K562 (cell line): ENCODE measurements around the gene GCKR. TPM values are rescaled to one million over a fixed set of nuclear protein-coding genes. Genes with fewer than 3 reads are reported as not detected.

Source experiments
- ATAC-seq: fragments of 200-7000 bp; cut with Tn5 transposase; 3 replicates; pipeline ENCODE4 v1.9.1; 2020; ENCODE audit warnings: moderate library complexity
- BruUV-seq: library from RNA; stranded (reverse); fragments of 400-500 nt; replicated peaks from 2 replicates; lab custom pipeline; 2021; lab: Mats Ljungman, UMichigan
- CTCF ChIA-PET: fragments of 300-600 bp; formaldehyde crosslinking; extraction: SDS; loops from one replicate; lab custom pipeline; 2021; ENCODE audit warnings: low intra/inter-chr PET ratio; lab: Yijun Ruan, JAX
- POLR2A ChIA-PET: fragments of 300-600, 350-650 bp; sonication (Branson Sonifier 250); formaldehyde crosslinking; extraction: SDS; loops from one replicate; lab custom pipeline; 2021; ENCODE audit warnings: antibody characterized with exemption, inconsistent platforms; lab: Yijun Ruan, JAX
- DNase-seq, 4 experiments: peaks; one replicate each; pipeline versions ENCODE4 v3.0.0 to v3.0.0-alpha.2; 2011 to 2018; ENCODE audit warnings: low spot score in 3 of 4, mixed read lengths in 3 of 4; ENCODE audit errors: extremely low read depth in 1 of 4
- FAIRE-seq: peaks from 2 replicates; lab custom pipeline; 2011; peaks lifted over from hg19 to GRCh38; lab: Jason Lieb, UNC
- H2AFZ ChIP-seq: 2 replicates; pipeline ENCODE4 v1.6.0; 2011; ENCODE audit warnings: low read depth, low read length, control low read depth, inconsistent platforms
- H3K27ac ChIP-seq: fragments of 200-600 bp; 3 replicates; pipeline ENCODE4 v1.8.0; 2011; ENCODE audit warnings: low read depth, mild to moderate bottlenecking, control low read depth, inconsistent platforms, low read length, moderate library complexity, mixed read lengths; ENCODE audit errors: extremely low read depth
- H3K27me3 ChIP-seq, 2 experiments: fragments of 300-600 bp in 1 of 2; 2 replicates in 1 of 2; 3 replicates in 1 of 2; pipeline versions ENCODE4 v1.6.0 to v1.8.0; 2011; ENCODE audit warnings: inconsistent platforms in 2 of 2, low read length in 2 of 2, mild to moderate bottlenecking in 1 of 2, mixed read lengths in 1 of 2, moderate library complexity in 1 of 2; ENCODE audit not compliant: control insufficient read depth in 2 of 2, insufficient read depth in 2 of 2
- H3K36me3 ChIP-seq: fragments of 300-600 bp; 3 replicates; pipeline ENCODE4 v1.8.0; 2011; ENCODE audit warnings: mild to moderate bottlenecking, low read length, inconsistent platforms; ENCODE audit not compliant: control insufficient read depth, insufficient read depth
- H3K4me1 ChIP-seq, 2 experiments: fragments of 200-600 bp in 1 of 2; replicated peaks in 1 of 2; 2 replicates in 1 of 2; 3 replicates in 1 of 2; pipeline versions ENCODE4 v1.5.1 to v1.8.0; 2011; ENCODE audit warnings: inconsistent platforms in 2 of 2, low read length in 2 of 2, mild to moderate bottlenecking in 1 of 2, mixed read lengths in 1 of 2, moderate library complexity in 1 of 2; ENCODE audit not compliant: control insufficient read depth in 2 of 2, insufficient read depth in 2 of 2
- H3K4me2 ChIP-seq: 2 replicates; pipeline ENCODE4 v1.6.1; 2011; ENCODE audit warnings: low read length, control low read depth, inconsistent platforms, mixed read lengths; ENCODE audit not compliant: insufficient read depth
- H3K4me3 ChIP-seq: fragments of 200-600 bp; sonication (generic), shearing (Covaris generic); 2 replicates; pipeline ENCODE4 v1.5.1; 2016; ENCODE audit warnings: control low read depth, inconsistent platforms
- H3K79me2 ChIP-seq: fragments of 200-600 bp; 3 replicates; pipeline ENCODE4 v1.8.0; 2011; ENCODE audit warnings: low read length, inconsistent platforms; ENCODE audit not compliant: control insufficient read depth, insufficient read depth
- H3K9ac ChIP-seq, 2 experiments: 2 replicates each; pipeline versions ENCODE4 v1.6.0 to v1.6.1; 2011; ENCODE audit warnings: low read depth in 2 of 2, low read length in 2 of 2, control low read depth in 1 of 2, inconsistent platforms in 1 of 2, mild to moderate bottlenecking in 1 of 2, mixed read lengths in 1 of 2; ENCODE audit not compliant: insufficient read depth in 1 of 2
- H3K9me1 ChIP-seq: one replicate; pipeline ENCODE4 v1.6.0; 2011; ENCODE audit warnings: inconsistent platforms, mild to moderate bottlenecking, low read length, moderate library complexity; ENCODE audit not compliant: control insufficient read depth, insufficient read depth
- H3K9me3 ChIP-seq: replicated peaks from 2 replicates; pipeline ENCODE4 v1.5.1; 2011; ENCODE audit warnings: low read depth, low read length, inconsistent platforms; ENCODE audit not compliant: control insufficient read depth, insufficient read depth
- H4K20me1 ChIP-seq: replicated peaks from 2 replicates; pipeline ENCODE4 v1.6.1; 2011; ENCODE audit warnings: low read length, inconsistent platforms, mixed read lengths; ENCODE audit not compliant: control insufficient read depth, insufficient read depth
- BCOR ChIP-seq: fragments of 450-650 bp; IDR thresholded peaks from 2 replicates; pipeline ENCODE4 v1.6.1; 2016
- CHCHD3 ChIP-seq: fragments of 250-450 bp; sonication (Bioruptor Pico); IDR thresholded peaks from 2 replicates; pipeline ENCODE4 v2.1.2; 2022; ENCODE audit warnings: mild to moderate bottlenecking
- E2F3 ChIP-seq: fragments of 250-450 bp; sonication (Bioruptor Pico); IDR thresholded peaks from 2 replicates; pipeline ENCODE4 v1.4.0; 2020; ENCODE audit warnings: mild to moderate bottlenecking
- ERF ChIP-seq: fragments of 450-650 bp; formaldehyde crosslinking; IDR thresholded peaks from 2 replicates; pipeline ENCODE4 v1.4.0; 2020; ENCODE audit warnings: mild to moderate bottlenecking, mixed read lengths
- KLF6 ChIP-seq: fragments of 250-450 bp; sonication (Bioruptor Pico); IDR thresholded peaks from 2 replicates; pipeline ENCODE4 v1.4.0; 2020; ENCODE audit warnings: mild to moderate bottlenecking, moderate library complexity, borderline replicate concordance
- NCOA1 ChIP-seq: fragments of 450-650 bp; IDR thresholded peaks from 2 replicates; pipeline ENCODE4 v1.6.1; 2016; ENCODE audit warnings: low read depth
- NFRKB ChIP-seq: fragments of 450-650 bp; IDR thresholded peaks from 2 replicates; pipeline ENCODE4 v1.6.1; 2016; ENCODE audit warnings: low read depth
- RBM25 ChIP-seq: fragments of 200-400 bp; formaldehyde crosslinking; IDR thresholded peaks from 2 replicates; pipeline ENCODE4 v1.6.1; 2018; ENCODE audit warnings: low read length, low read depth, moderate library complexity; ENCODE audit not compliant: severe bottlenecking
- SMAD1 ChIP-seq: fragments of 150-350 bp; IDR thresholded peaks from 2 replicates; pipeline ENCODE4 v1.6.1; 2014; ENCODE audit warnings: low read length, low read depth; ENCODE audit not compliant: partially characterized antibody
- ZBTB7A ChIP-seq: IDR thresholded peaks from 2 replicates; pipeline ENCODE4 v1.6.1; 2011; ENCODE audit warnings: low read depth, mild to moderate bottlenecking, low read length, moderate library complexity, borderline replicate concordance; ENCODE audit not compliant: control insufficient read depth
- ZNF239 ChIP-seq: fragments of 250-450 bp; sonication (Bioruptor Pico); IDR thresholded peaks from 2 replicates; pipeline ENCODE4 v1.4.0; 2020; ENCODE audit warnings: mild to moderate bottlenecking
- ZNF408 ChIP-seq: fragments of 250-450 bp; sonication (Bioruptor Pico); IDR thresholded peaks from 2 replicates; pipeline ENCODE4 v1.4.0; 2020; ENCODE audit warnings: low read depth, mild to moderate bottlenecking, moderate library complexity
- ZNF699 ChIP-seq: fragments of 250-450 bp; sonication (Bioruptor Pico); IDR thresholded peaks from 2 replicates; pipeline ENCODE4 v1.8.0; 2021; ENCODE audit warnings: mild to moderate bottlenecking, moderate library complexity; ENCODE audit not compliant: insufficient replicate concordance
- WGBS: fragments of 100-300 bp; shearing (Covaris generic); methylation state at CpG from one replicate; pipeline ENCODE4 v1.1.6; 2016; ENCODE audit warnings: low coverage, mixed read lengths; ENCODE audit not compliant: insufficient coverage; ENCODE audit errors: missing lambda C conversion rate; 5-methylcytosine and 5-hydroxymethylcytosine counted together
- in situ Hi-C: fragments of 300-500 bp; cut with MboI; formaldehyde crosslinking; loops from 4 replicates; pipeline ENCODE4 v1.15.0; 2018; ENCODE audit warnings: inconsistent platforms, mixed read lengths
- intact Hi-C: fragments of 100-400 bp; cut with micrococcal nuclease; formaldehyde crosslinking; loops from 2 replicates; pipeline ENCODE4 v1.14.2; 2022
- polyA plus RNA-seq, 8 experiments: library from polyadenylated mRNA; depleted of rRNA in 4 of 8; stranded (reverse) in 5 of 8; unstranded in 3 of 8; fragments of >200 nt; fragmentation: Nextera tagmentation in 2 of 8; fragmentation: Illumina TruSeq in 1 of 8; extraction: Ambion mirVana in 2 of 8; extraction: Trizol in 1 of 8; gene quantifications; 2 replicates each; pipeline versions ENCODE4 v1.2.1 to v1.2.3, GENCODE V29; 2011 to 2014; ENCODE audit warnings: inconsistent platforms in 1 of 8, missing spikeins in 1 of 8
- total RNA-seq, 7 experiments: library from RNA; depleted of rRNA in 6 of 7; stranded (reverse); fragments of >200 nt in 6 of 7; fragmentation: Illumina TruSeq in 2 of 7; extraction: Trizol in 2 of 7; gene quantifications; 2 replicates each; pipeline versions ENCODE4 v1.2.1 to v1.2.3, GENCODE V29; 2011 to 2021; ENCODE audit warnings: low replicate concordance in 1 of 7
- TF ChIP-seq, protein P1 (sequence below): sonication (generic); formaldehyde crosslinking; IDR thresholded peaks from 2 replicates; pipeline ENCODE4 v1.8.0; 2022; ENCODE audit warnings: mild to moderate bottlenecking, missing genetic modification reagents
- TF ChIP-seq, protein P2 (sequence below): fragments of 450-650 bp; IDR thresholded peaks from 2 replicates; pipeline ENCODE4 v1.6.1; 2016; ENCODE audit warnings: low read depth

GCKR gene
- total and polyA plus RNA-seq, 9 of the 15 experiments (the other 6 are each of a cell fraction or from before 2014, with no cell fraction given) = 0.28 to 0.79 (median 0.50) TPM; not detected in 1

GRCh38 chr2:27545348-27546141 is 48.9 kb downstream of the GCKR start:
- ChIA-PET POLR2A (no interaction called here), CTCF (no interaction called here)
- ATAC-seq = no peak
- Histone ChIP-seq H3K9ac (no peak overlapping the region), H3K9me1 (no peaks in the 10 kb centered on the region), H3K4me2 (no peak overlapping the region), H3K36me3 (no peaks in the 10 kb centered on the region), H3K79me2 (no peaks in the 10 kb centered on the region), H3K9me3 (no peaks in the 10 kb centered on the region), H4K20me1 (no peaks in the 10 kb centered on the region), H3K27ac (no peak overlapping the region), H2AFZ (no peak overlapping the region), H3K4me3 (no peak overlapping the region), H3K4me1 (no peaks in the 10 kb centered on the region), H3K27me3 (no peaks in the 10 kb centered on the region)
- WGBS = 73% methylated on average over 4 of the region's 5 CpGs
- no peak for FAIRE-seq
- in situ Hi-C loops (no loop called here), intact Hi-C loops (no loop called here)
- BruUV-seq = no TSS peak
- DNase-seq = no peak
- TF ChIP-seq E2F3 (CRISPR knock-in tag) (no peak), ZNF239 (CRISPR knock-in tag) (no peak), BCOR (0 out of 2 replicates have a peak, but pooled peaks have one; percentile 38), RBM25 (peak; percentile 82), NFRKB (no peak), ZNF408 (CRISPR knock-in tag) (no peak), KLF6 (CRISPR knock-in tag) (no peak), ZNF699 (CRISPR knock-in tag) (no peak), ZBTB7A (no peak), SMAD1 (no peak), ERF (no peak), CHCHD3 (CRISPR knock-in tag) (no peak), NCOA1 (no peak)
- TF ChIP-seq, protein P1, sequence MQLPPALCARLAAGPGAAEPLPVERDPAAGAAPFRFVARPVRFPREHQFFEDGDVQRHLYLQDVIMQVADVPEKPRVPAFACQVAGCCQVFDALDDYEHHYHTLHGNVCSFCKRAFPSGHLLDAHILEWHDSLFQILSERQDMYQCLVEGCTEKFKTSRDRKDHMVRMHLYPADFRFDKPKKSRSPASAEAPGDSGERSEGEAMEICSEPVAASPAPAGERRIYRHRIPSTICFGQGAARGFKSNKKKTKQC = no peak
- TF ChIP-seq, protein P2, sequence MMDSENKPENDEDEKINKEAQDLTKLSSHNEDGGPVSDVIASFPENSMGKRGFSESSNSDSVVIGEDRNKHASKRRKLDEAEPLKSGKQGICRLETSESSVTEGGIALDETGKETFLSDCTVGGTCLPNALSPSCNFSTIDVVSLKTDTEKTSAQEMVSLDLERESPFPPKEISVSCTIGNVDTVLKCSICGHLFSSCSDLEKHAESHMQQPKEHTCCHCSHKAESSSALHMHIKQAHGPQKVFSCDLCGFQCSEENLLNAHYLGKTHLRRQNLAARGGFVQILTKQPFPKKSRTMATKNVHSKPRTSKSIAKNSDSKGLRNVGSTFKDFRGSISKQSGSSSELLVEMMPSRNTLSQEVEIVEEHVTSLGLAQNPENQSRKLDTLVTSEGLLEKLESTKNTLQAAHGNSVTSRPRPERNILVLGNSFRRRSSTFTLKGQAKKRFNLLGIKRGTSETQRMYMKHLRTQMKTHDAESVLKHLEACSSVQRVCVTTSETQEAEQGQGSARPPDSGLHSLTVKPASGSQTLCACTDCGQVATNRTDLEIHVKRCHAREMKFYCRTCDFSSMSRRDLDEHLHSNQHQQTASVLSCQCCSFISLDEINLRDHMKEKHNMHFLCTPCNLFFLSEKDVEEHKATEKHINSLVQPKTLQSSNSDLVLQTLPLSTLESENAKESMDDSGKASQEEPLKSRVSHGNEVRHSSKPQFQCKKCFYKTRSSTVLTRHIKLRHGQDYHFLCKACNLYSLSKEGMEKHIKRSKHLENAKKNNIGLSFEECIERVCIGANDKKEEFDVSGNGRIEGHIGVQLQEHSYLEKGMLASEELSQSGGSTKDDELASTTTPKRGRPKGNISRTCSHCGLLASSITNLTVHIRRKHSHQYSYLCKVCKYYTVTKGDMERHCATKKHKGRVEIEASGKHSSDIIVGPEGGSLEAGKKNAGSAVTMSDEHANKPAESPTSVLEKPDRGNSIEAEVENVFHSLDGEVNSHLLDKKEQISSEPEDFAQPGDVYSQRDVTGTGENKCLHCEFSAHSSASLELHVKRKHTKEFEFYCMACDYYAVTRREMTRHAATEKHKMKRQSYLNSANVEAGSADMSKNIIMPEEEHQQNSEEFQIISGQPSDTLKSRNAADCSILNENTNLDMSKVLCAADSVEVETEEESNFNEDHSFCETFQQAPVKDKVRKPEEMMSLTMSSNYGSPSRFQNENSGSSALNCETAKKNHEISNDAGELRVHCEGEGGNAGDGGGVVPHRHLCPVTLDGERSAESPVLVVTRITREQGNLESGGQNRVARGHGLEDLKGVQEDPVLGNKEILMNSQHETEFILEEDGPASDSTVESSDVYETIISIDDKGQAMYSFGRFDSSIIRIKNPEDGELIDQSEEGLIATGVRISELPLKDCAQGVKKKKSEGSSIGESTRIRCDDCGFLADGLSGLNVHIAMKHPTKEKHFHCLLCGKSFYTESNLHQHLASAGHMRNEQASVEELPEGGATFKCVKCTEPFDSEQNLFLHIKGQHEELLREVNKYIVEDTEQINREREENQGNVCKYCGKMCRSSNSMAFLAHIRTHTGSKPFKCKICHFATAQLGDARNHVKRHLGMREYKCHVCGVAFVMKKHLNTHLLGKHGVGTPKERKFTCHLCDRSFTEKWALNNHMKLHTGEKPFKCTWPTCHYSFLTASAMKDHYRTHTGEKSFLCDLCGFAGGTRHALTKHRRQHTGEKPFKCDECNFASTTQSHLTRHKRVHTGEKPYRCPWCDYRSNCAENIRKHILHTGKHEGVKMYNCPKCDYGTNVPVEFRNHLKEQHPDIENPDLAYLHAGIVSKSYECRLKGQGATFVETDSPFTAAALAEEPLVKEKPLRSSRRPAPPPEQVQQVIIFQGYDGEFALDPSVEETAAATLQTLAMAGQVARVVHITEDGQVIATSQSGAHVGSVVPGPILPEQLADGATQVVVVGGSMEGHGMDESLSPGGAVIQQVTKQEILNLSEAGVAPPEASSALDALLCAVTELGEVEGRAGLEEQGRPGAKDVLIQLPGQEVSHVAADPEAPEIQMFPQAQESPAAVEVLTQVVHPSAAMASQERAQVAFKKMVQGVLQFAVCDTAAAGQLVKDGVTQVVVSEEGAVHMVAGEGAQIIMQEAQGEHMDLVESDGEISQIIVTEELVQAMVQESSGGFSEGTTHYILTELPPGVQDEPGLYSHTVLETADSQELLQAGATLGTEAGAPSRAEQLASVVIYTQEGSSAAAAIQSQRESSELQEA = peak; percentile 61
